GM23338 (cell line): ENCODE data around the gene CNOT1. TPM values are rescaled to one million over a fixed set of nuclear protein-coding genes. Genes with fewer than 3 reads are reported as not detected.
A peak's percentile ranks its signal among the peaks of the same experiment; 100 is the strongest.

Experiments
- ATAC-seq: fragments of 200-7000 bp; cut with Tn5 transposase; 3 replicates; pipeline ENCODE4 v1.9.1; 2020
- DNase-seq: peaks from one replicate; pipeline ENCODE4 v3.0.0-alpha.2; 2015; ENCODE audit warnings: low spot score
- H2AFZ ChIP-seq: fragments of 200-600 bp; sonication (generic); 2 replicates; pipeline ENCODE4 v1.8.0; 2016; ENCODE audit warnings: antibody characterized with exemption, mild to moderate bottlenecking, moderate library complexity
- H3F3A ChIP-seq: fragments of 200-600 bp; sonication (generic); replicated peaks from 2 replicates; pipeline ENCODE4 v1.8.0; 2017; ENCODE audit warnings: antibody characterized with exemption, mixed run types, low read depth
- H3K27ac ChIP-seq: fragments of 200-600 bp; sonication (generic); 2 replicates; pipeline ENCODE4 v1.6.1; 2016; ENCODE audit warnings: low read depth
- H3K27me3 ChIP-seq: fragments of 200-600 bp; sonication (generic); 2 replicates; pipeline ENCODE4 v1.8.0; 2016; ENCODE audit warnings: mild to moderate bottlenecking, mixed run types, moderate library complexity; ENCODE audit not compliant: insufficient read depth
- H3K36me3 ChIP-seq: fragments of 200-600 bp; sonication (generic); 2 replicates; pipeline ENCODE4 v1.8.0; 2016; ENCODE audit warnings: mild to moderate bottlenecking; ENCODE audit not compliant: insufficient read depth
- H3K4me1 ChIP-seq: fragments of 200-600 bp; sonication (generic); 2 replicates; pipeline ENCODE4 v1.8.0; 2016; ENCODE audit warnings: mild to moderate bottlenecking, moderate library complexity; ENCODE audit not compliant: insufficient read depth
- H3K4me2 ChIP-seq: fragments of 200-600 bp; sonication (generic); 2 replicates; pipeline ENCODE4 v1.7.1; 2017; ENCODE audit warnings: mixed run types
- H3K4me3 ChIP-seq: fragments of 200-600 bp; sonication (generic); 2 replicates; pipeline ENCODE4 v1.6.1; 2016; ENCODE audit warnings: mixed run types
- H3K79me2 ChIP-seq: fragments of 200-600 bp; sonication (generic); replicated peaks from 2 replicates; pipeline ENCODE4 v1.8.0; 2017; ENCODE audit warnings: mild to moderate bottlenecking; ENCODE audit not compliant: insufficient read depth
- H3K9me2 ChIP-seq: fragments of 200-600 bp; sonication (generic); 2 replicates; pipeline ENCODE4 v1.8.0; 2017; ENCODE audit not compliant: insufficient read depth
- H4K20me1 ChIP-seq: fragments of 200-600 bp; sonication (generic); replicated peaks from 2 replicates; pipeline ENCODE4 v1.8.0; 2017; ENCODE audit warnings: mild to moderate bottlenecking; ENCODE audit not compliant: insufficient read depth
- H3K27ac Mint-ChIP-seq: 2 replicates; pipeline ENCODE4 v1.8.0; 2020; ENCODE audit warnings: inconsistent platforms, mild to moderate bottlenecking, moderate library complexity, mixed read lengths
- H3K27me3 Mint-ChIP-seq: 3 replicates; pipeline ENCODE4 v1.8.0; 2022; ENCODE audit warnings: low read depth, mild to moderate bottlenecking, moderate library complexity, mixed read lengths, inconsistent platforms; ENCODE audit not compliant: insufficient read depth, poor library complexity
- H3K36me3 Mint-ChIP-seq: 3 replicates; pipeline ENCODE4 v1.8.0; 2021; ENCODE audit warnings: low read depth, mild to moderate bottlenecking, inconsistent platforms, moderate library complexity, mixed read lengths
- H3K4me1 Mint-ChIP-seq: 3 replicates; pipeline ENCODE4 v1.8.0; 2020; ENCODE audit warnings: mild to moderate bottlenecking, inconsistent platforms, mixed read lengths
- H3K4me3 Mint-ChIP-seq: 3 replicates; pipeline ENCODE4 v1.8.0; 2021; ENCODE audit warnings: moderate library complexity, mild to moderate bottlenecking, inconsistent platforms, mixed read lengths
- H3K9me3 Mint-ChIP-seq: 3 replicates; pipeline ENCODE4 v1.8.0; 2020; ENCODE audit warnings: moderate library complexity, mild to moderate bottlenecking, inconsistent platforms, mixed read lengths
- CREB1 ChIP-seq: fragments of 250-450 bp; sonication (Bioruptor Pico); IDR thresholded peaks from 2 replicates; pipeline ENCODE4 v1.5.0; 2020; ENCODE audit warnings: low read depth, mild to moderate bottlenecking, moderate library complexity
- EZH2 ChIP-seq: fragments of 200-600 bp; sonication (generic); IDR thresholded peaks from one replicate; pipeline ENCODE4 v1.8.0; 2017; ENCODE audit warnings: antibody characterized with exemption, mild to moderate bottlenecking, low read depth; ENCODE audit not compliant: unreplicated experiment
- POLR2AphosphoS5 ChIP-seq: IDR thresholded peaks from 2 replicates; pipeline ENCODE4 v1.6.1; 2016; ENCODE audit warnings: antibody characterized with exemption, low read depth
- STAT1 ChIP-seq: IDR thresholded peaks from one replicate; pipeline ENCODE4 v1.6.1; 2016; ENCODE audit warnings: antibody characterized with exemption; ENCODE audit not compliant: unreplicated experiment
- ZNF331 ChIP-seq: fragments of 250-450 bp; sonication (Bioruptor Pico); IDR thresholded peaks from 2 replicates; pipeline ENCODE4 v1.5.0; 2020; ENCODE audit warnings: low read depth, mild to moderate bottlenecking, moderate library complexity
- polyA plus RNA-seq: library from polyadenylated mRNA; unstranded; fragments of >200 nt; fragmentation: Nextera tagmentation; extraction: Ambion mirVana; gene quantifications from 2 replicates; pipeline ENCODE4 v1.2.1, GENCODE V29; 2016
- total RNA-seq: library from RNA; depleted of rRNA; stranded (reverse); fragments of >200 nt; shearing (Covaris generic); gene quantifications from 2 replicates; pipeline ENCODE4 v1.2.3, GENCODE V29; 2014
- TF ChIP-seq, protein P1 (sequence below), 2 experiments: fragments of 200-600 bp in 1 of 2; sonication (generic) in 1 of 2; conservative IDR thresholded peaks; 2 replicates each; pipeline versions ENCODE4 v1.5.1 to v1.6.1; 2016 to 2017; ENCODE audit warnings: antibody characterized with exemption in 2 of 2, low read depth in 2 of 2, mild to moderate bottlenecking in 2 of 2, moderate library complexity in 1 of 2
- TF ChIP-seq, protein P2 (sequence below): IDR thresholded peaks from one replicate; pipeline ENCODE4 v1.6.1; 2018; ENCODE audit warnings: antibody characterized with exemption; ENCODE audit not compliant: unreplicated experiment
- TF ChIP-seq, protein P3 (sequence below): fragments of 250-450 bp; sonication (Bioruptor Pico); IDR thresholded peaks from 2 replicates; pipeline ENCODE4 v1.5.0; 2020; ENCODE audit warnings: mild to moderate bottlenecking, moderate library complexity
- TF ChIP-seq, protein P4 (sequence below): IDR thresholded peaks from 2 replicates; pipeline ENCODE4 v1.6.1; 2016; ENCODE audit warnings: antibody characterized with exemption

CNOT1 gene
- total and polyA plus RNA-seq, 2 experiments from 2014 or later, result 59.2 to 298 TPM

DNA sequence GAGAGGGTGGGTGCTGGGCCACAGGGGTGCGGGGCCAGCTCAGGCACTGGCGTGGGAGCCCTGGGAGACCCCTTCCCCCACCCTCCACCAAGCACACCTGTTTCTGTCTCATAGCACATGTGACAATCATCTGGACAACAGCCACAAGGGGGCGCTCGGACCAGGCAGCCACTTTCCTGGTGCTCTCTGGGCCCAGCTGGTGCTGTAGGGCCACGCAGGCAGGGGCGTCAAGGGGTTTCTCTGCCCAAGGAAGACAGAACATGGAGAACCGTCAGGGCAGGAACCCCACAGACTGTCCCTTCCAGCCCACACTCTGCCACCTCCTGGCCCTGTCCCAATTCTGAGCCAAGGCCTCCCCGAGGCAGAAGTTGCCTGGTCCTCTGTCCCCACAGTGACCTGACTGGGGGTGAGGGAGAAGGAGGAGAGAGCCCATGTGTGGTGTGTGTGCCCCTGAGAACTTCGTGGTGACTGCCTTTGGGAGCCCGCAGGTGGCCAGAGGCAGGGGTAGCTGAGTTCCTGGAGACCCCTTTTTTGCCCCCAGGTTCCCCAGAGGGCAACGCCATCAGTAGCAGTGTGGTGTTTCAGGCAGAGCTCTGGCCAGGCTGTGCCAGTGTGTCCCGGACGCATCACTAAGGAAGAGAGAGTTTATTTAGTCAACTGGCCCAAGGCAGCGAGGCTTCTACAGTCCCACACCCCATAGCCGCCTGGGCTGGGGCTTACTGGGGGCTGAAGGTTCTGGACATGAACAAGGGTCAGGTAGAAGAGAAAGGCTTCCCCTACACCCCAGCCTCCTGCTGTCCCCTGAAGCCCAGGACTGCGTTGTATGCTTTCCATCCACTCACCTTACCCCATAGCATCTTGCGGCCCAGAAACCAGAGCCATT lies 117.5 kb downstream of the CNOT1 start:
- no peak overlapping the region; the same call in 2 of the 3 replicates for H3K4me3 Mint-ChIP-seq
- Histone ChIP-seq H3K4me2 (no peak overlapping the region), H3K4me1 (peaks cover 18% of the 10 kb centered on the region), H4K20me1 (peaks cover 11% of the 10 kb centered on the region), H3K36me3 (peaks cover 7% of the 10 kb centered on the region; the same call in 1 of the 2 replicates), H3K27me3 (no peaks in the 10 kb centered on the region), H3K27ac (no peak overlapping the region), H3F3A (peaks cover 12% of the 10 kb centered on the region; the same call in 1 of the 2 replicates), H3K79me2 (peaks cover 27% of the 10 kb centered on the region), H3K4me3 (no peak overlapping the region), H3K9me2 (no peaks in the 10 kb centered on the region), H2AFZ (no peak overlapping the region)
- H3K9me3 Mint-ChIP-seq, result no peaks in the 10 kb centered on the region
- peaks cover 36% of the 10 kb centered on the region for H3K27me3 Mint-ChIP-seq
- H3K4me1 Mint-ChIP-seq, result peaks cover 34% of the 10 kb centered on the region
- peak; percentile 52 for ATAC-seq
- H3K36me3 Mint-ChIP-seq, result peaks cover 30% of the 10 kb centered on the region
- TF ChIP-seq, protein P1, sequence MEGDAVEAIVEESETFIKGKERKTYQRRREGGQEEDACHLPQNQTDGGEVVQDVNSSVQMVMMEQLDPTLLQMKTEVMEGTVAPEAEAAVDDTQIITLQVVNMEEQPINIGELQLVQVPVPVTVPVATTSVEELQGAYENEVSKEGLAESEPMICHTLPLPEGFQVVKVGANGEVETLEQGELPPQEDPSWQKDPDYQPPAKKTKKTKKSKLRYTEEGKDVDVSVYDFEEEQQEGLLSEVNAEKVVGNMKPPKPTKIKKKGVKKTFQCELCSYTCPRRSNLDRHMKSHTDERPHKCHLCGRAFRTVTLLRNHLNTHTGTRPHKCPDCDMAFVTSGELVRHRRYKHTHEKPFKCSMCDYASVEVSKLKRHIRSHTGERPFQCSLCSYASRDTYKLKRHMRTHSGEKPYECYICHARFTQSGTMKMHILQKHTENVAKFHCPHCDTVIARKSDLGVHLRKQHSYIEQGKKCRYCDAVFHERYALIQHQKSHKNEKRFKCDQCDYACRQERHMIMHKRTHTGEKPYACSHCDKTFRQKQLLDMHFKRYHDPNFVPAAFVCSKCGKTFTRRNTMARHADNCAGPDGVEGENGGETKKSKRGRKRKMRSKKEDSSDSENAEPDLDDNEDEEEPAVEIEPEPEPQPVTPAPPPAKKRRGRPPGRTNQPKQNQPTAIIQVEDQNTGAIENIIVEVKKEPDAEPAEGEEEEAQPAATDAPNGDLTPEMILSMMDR (conservative IDR thresholded peaks at IDR 0.05; ENCODE audit: low read depth in 2 of 2), result peak; percentile 81 to 96
- TF ChIP-seq, protein P2, sequence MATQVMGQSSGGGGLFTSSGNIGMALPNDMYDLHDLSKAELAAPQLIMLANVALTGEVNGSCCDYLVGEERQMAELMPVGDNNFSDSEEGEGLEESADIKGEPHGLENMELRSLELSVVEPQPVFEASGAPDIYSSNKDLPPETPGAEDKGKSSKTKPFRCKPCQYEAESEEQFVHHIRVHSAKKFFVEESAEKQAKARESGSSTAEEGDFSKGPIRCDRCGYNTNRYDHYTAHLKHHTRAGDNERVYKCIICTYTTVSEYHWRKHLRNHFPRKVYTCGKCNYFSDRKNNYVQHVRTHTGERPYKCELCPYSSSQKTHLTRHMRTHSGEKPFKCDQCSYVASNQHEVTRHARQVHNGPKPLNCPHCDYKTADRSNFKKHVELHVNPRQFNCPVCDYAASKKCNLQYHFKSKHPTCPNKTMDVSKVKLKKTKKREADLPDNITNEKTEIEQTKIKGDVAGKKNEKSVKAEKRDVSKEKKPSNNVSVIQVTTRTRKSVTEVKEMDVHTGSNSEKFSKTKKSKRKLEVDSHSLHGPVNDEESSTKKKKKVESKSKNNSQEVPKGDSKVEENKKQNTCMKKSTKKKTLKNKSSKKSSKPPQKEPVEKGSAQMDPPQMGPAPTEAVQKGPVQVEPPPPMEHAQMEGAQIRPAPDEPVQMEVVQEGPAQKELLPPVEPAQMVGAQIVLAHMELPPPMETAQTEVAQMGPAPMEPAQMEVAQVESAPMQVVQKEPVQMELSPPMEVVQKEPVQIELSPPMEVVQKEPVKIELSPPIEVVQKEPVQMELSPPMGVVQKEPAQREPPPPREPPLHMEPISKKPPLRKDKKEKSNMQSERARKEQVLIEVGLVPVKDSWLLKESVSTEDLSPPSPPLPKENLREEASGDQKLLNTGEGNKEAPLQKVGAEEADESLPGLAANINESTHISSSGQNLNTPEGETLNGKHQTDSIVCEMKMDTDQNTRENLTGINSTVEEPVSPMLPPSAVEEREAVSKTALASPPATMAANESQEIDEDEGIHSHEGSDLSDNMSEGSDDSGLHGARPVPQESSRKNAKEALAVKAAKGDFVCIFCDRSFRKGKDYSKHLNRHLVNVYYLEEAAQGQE, result no peak
- TF ChIP-seq ZNF331 (CRISPR knock-in tag) (no peak), EZH2 (no peak), CREB1 (CRISPR knock-in tag) (no peak), POLR2AphosphoS5 (no peak; the same call in 1 of the 2 replicates), STAT1 (no peak)
- TF ChIP-seq, protein P3, sequence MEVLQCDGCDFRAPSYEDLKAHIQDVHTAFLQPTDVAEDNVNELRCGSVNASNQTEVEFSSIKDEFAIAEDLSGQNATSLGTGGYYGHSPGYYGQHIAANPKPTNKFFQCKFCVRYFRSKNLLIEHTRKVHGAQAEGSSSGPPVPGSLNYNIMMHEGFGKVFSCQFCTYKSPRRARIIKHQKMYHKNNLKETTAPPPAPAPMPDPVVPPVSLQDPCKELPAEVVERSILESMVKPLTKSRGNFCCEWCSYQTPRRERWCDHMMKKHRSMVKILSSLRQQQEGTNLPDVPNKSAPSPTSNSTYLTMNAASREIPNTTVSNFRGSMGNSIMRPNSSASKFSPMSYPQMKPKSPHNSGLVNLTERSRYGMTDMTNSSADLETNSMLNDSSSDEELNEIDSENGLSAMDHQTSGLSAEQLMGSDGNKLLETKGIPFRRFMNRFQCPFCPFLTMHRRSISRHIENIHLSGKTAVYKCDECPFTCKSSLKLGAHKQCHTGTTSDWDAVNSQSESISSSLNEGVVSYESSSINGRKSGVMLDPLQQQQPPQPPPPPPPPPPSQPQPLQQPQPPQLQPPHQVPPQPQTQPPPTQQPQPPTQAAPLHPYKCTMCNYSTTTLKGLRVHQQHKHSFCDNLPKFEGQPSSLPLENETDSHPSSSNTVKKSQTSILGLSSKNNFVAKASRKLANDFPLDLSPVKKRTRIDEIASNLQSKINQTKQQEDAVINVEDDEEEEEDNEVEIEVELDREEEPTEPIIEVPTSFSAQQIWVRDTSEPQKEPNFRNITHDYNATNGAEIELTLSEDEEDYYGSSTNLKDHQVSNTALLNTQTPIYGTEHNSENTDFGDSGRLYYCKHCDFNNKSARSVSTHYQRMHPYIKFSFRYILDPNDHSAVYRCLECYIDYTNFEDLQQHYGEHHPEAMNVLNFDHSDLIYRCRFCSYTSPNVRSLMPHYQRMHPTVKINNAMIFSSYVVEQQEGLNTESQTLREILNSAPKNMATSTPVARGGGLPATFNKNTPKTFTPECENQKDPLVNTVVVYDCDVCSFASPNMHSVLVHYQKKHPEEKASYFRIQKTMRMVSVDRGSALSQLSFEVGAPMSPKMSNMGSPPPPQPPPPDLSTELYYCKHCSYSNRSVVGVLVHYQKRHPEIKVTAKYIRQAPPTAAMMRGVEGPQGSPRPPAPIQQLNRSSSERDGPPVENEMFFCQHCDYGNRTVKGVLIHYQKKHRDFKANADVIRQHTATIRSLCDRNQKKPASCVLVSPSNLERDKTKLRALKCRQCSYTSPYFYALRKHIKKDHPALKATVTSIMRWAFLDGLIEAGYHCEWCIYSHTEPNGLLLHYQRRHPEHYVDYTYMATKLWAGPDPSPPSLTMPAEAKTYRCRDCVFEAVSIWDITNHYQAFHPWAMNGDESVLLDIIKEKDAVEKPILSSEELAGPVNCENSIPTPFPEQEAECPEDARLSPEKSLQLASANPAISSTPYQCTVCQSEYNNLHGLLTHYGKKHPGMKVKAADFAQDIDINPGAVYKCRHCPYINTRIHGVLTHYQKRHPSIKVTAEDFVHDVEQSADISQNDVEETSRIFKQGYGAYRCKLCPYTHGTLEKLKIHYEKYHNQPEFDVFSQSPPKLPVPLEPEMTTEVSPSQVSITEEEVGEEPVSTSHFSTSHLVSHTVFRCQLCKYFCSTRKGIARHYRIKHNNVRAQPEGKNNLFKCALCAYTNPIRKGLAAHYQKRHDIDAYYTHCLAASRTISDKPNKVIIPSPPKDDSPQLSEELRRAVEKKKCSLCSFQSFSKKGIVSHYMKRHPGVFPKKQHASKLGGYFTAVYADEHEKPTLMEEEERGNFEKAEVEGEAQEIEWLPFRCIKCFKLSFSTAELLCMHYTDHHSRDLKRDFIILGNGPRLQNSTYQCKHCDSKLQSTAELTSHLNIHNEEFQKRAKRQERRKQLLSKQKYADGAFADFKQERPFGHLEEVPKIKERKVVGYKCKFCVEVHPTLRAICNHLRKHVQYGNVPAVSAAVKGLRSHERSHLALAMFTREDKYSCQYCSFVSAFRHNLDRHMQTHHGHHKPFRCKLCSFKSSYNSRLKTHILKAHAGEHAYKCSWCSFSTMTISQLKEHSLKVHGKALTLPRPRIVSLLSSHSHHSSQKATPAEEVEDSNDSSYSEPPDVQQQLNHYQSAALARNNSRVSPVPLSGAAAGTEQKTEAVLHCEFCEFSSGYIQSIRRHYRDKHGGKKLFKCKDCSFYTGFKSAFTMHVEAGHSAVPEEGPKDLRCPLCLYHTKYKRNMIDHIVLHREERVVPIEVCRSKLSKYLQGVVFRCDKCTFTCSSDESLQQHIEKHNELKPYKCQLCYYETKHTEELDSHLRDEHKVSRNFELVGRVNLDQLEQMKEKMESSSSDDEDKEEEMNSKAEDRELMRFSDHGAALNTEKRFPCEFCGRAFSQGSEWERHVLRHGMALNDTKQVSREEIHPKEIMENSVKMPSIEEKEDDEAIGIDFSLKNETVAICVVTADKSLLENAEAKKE (CRISPR knock-in tag), result no peak
- TF ChIP-seq, protein P4, sequence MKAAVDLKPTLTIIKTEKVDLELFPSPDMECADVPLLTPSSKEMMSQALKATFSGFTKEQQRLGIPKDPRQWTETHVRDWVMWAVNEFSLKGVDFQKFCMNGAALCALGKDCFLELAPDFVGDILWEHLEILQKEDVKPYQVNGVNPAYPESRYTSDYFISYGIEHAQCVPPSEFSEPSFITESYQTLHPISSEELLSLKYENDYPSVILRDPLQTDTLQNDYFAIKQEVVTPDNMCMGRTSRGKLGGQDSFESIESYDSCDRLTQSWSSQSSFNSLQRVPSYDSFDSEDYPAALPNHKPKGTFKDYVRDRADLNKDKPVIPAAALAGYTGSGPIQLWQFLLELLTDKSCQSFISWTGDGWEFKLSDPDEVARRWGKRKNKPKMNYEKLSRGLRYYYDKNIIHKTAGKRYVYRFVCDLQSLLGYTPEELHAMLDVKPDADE, result no peak
- DNase-seq, result peak; percentile 94
- H3K27ac Mint-ChIP-seq, result no peak overlapping the region; the same call in 1 of the 2 replicates
